Articular chondrocyte of knee joint (primary cell): ENCODE results near the gene SCYL3. TPM values are rescaled to one million over a fixed set of nuclear protein-coding genes. Genes with fewer than 3 reads are reported as not detected.

Source experiments
- small RNA-seq: library from RNA; depleted of rRNA; stranded (forward); fragments of <200 nt; gene quantifications from one replicate; pipeline ENCODE3, GENCODE V24; 2012
- total RNA-seq: library from RNA; depleted of rRNA; stranded (reverse); fragments of >200 nt; gene quantifications from 2 replicates; pipeline ENCODE4 v1.2.3, GENCODE V29; 2012

The SCYL3 gene, protein sequence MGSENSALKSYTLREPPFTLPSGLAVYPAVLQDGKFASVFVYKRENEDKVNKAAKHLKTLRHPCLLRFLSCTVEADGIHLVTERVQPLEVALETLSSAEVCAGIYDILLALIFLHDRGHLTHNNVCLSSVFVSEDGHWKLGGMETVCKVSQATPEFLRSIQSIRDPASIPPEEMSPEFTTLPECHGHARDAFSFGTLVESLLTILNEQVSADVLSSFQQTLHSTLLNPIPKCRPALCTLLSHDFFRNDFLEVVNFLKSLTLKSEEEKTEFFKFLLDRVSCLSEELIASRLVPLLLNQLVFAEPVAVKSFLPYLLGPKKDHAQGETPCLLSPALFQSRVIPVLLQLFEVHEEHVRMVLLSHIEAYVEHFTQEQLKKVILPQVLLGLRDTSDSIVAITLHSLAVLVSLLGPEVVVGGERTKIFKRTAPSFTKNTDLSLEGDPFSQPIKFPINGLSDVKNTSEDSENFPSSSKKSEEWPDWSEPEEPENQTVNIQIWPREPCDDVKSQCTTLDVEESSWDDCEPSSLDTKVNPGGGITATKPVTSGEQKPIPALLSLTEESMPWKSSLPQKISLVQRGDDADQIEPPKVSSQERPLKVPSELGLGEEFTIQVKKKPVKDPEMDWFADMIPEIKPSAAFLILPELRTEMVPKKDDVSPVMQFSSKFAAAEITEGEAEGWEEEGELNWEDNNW
- 9.3 and 11.8 TPM in 2 replicates for total RNA-seq

DNA sequence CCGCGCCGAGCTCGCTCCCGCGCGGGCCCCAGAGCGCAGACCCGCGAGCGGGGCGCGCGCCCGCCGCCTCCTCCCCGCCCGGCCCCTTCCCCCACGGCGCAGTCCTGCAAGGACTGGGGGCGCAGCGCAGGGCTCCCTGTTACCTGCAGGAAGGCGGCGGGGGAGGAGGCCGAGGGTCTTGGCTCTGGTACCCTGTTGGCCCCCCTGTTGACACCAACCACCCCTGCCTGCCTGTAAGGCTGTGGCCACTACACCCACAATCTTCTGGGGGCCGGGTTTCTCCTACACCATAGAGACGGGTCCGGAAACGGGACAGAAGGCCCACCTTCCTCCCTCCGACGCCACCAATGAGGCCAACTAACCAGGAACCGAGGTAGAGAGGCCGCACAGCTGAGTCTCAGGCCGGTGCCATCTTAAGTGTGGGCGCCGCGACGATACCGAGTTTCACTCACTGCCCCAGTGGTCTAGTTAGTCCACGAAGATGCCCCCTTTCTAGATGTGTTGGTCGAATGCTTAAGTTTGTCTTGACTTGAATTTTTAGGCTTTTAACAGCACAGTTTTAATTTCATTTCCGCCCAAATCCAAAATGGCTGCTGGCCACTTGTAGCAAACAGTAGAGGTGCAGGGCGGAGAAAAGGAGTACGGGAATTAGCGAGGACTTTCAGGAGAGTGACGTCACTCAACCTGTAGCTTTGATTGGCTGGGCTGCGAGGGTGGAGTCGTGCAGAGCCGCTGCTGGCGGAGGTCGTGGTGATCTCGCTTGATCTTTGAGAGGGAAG, at the start of gene SCYL3:
Gene SCYL3 (minus strand): TSS at position 252 of the 779 bp plus-strand sequence. CDS start 5,056 bp downstream, outside the sequence.

Small RNAs within 50 kb of the gene (small RNA-seq; reads per million reads assigned to genes)
- gene RN7SL333P: not detected

Other genes with a start within 250 kb of the SCYL3 start
- gene SELL, start 182.3 kb downstream of the SCYL3 start, total RNA-seq: 1.0 and 1.5 TPM in 2 replicates
- not detected in 2 replicates for gene SELE, start 159.8 kb downstream of the SCYL3 start, total RNA-seq
- 9.0 and 11.0 TPM in 2 replicates for gene METTL18, start 99.0 kb downstream of the SCYL3 start, total RNA-seq
- gene KIFAP3, start 180.8 kb upstream of the SCYL3 start, total RNA-seq: 44.2 and 64.6 TPM in 2 replicates